Activated CD4-positive, alpha-beta T cell treated with anti-CD3 and anti-CD28 coated beads, Interleukin-2, Interleukin-4, amounts not matched to agents 100 ng/mL and 50 ng/mL, durations not matched to agents 16 hours and 8 hours (primary cell): ENCODE results near the gene ALCAM.

Experiments used
- DNase-seq: peaks from one replicate; pipeline ENCODE4 v3.0.0-alpha.2; 2020; ENCODE audit warnings: low spot score

The ALCAM gene

GRCh38 chr3:105431200-105431599 lies 64.5 kb downstream of the ALCAM start:
- no peak for DNase-seq

- no peak for DNase-seq
Measured at GRCh38 chr3:105435277-105435676, 68.6 kb downstream of the ALCAM start.

GRCh38 chr3:105436687-105437086 lies 70.0 kb downstream of the ALCAM start:
- DNase-seq: no peak

- DNase-seq: no peak
Measured at GRCh38 chr3:105440113-105440512, 73.4 kb downstream of the ALCAM start.

- no peak for DNase-seq
Measured at GRCh38 chr3:105444725-105445124, 78.0 kb downstream of the ALCAM start.

GRCh38 chr3:105448338-105448982 lies 81.8 kb downstream of the ALCAM start:
- no peak for DNase-seq

GRCh38 chr3:105449414-105449813 lies 82.7 kb downstream of the ALCAM start:
- no peak for DNase-seq

- no peak for DNase-seq
Measured at GRCh38 chr3:105456017-105456416, 89.3 kb downstream of the ALCAM start.

GRCh38 chr3:105458518-105459215 lies 92.0 kb downstream of the ALCAM start:
- no peak for DNase-seq

- DNase-seq: no peak
Measured at GRCh38 chr3:105459566-105460290, 93.0 kb downstream of the ALCAM start.

- DNase-seq: no peak
Measured at GRCh38 chr3:105463620-105464019, 96.9 kb downstream of the ALCAM start.

- no peak for DNase-seq
Measured at GRCh38 chr3:105465251-105465853, 98.6 kb downstream of the ALCAM start.

- DNase-seq: no peak
Measured at GRCh38 chr3:105466072-105466471, 99.4 kb downstream of the ALCAM start.

- DNase-seq: no peak
Measured at GRCh38 chr3:105466495-105467404, 100.0 kb downstream of the ALCAM start.

GRCh38 chr3:105470851-105471250 lies 104.1 kb downstream of the ALCAM start:
- no peak for DNase-seq

GRCh38 chr3:105473521-105474223 lies 107.0 kb downstream of the ALCAM start:
- peak; percentile 4 for DNase-seq

GRCh38 chr3:105480768-105481167 lies 114.1 kb downstream of the ALCAM start:
- no peak for DNase-seq

- no peak for DNase-seq
Measured at GRCh38 chr3:105483476-105483875, 116.8 kb downstream of the ALCAM start.

- no peak for DNase-seq
Measured at GRCh38 chr3:105490045-105490444, 123.3 kb downstream of the ALCAM start.

GRCh38 chr3:105493305-105493892 lies 126.7 kb downstream of the ALCAM start:
- DNase-seq: no peak

- DNase-seq: no peak
Measured at GRCh38 chr3:105495021-105495420, 128.3 kb downstream of the ALCAM start.
